Activated naive CD4-positive, alpha-beta T cell treated with anti-CD3 and anti-CD28 coated beads, Interleukin-2, amount 50 U/mL, for 24 hours (primary cell): Measurements from ENCODE around the gene ATP12A.
A peak's percentile ranks its signal among the peaks of the same experiment; 100 is the strongest.

Source experiments
- H3K27ac Mint-ChIP-seq: one replicate; pipeline ENCODE4 v1.8.0; 2021; ENCODE audit warnings: mild to moderate bottlenecking, mixed read lengths
- H3K27me3 Mint-ChIP-seq: one replicate; pipeline ENCODE4 v1.8.0; 2021; ENCODE audit warnings: mixed read lengths
- H3K36me3 Mint-ChIP-seq: one replicate; pipeline ENCODE4 v1.8.0; 2021; ENCODE audit warnings: mixed read lengths
- H3K4me1 Mint-ChIP-seq: one replicate; pipeline ENCODE4 v1.8.0; 2021; ENCODE audit warnings: mixed read lengths
- H3K4me3 Mint-ChIP-seq: one replicate; pipeline ENCODE4 v1.8.0; 2021; ENCODE audit warnings: mild to moderate bottlenecking, mixed read lengths
- H3K9me3 Mint-ChIP-seq: one replicate; pipeline ENCODE4 v1.8.0; 2021; ENCODE audit warnings: mixed read lengths

Gene ATP12A

DNA sequence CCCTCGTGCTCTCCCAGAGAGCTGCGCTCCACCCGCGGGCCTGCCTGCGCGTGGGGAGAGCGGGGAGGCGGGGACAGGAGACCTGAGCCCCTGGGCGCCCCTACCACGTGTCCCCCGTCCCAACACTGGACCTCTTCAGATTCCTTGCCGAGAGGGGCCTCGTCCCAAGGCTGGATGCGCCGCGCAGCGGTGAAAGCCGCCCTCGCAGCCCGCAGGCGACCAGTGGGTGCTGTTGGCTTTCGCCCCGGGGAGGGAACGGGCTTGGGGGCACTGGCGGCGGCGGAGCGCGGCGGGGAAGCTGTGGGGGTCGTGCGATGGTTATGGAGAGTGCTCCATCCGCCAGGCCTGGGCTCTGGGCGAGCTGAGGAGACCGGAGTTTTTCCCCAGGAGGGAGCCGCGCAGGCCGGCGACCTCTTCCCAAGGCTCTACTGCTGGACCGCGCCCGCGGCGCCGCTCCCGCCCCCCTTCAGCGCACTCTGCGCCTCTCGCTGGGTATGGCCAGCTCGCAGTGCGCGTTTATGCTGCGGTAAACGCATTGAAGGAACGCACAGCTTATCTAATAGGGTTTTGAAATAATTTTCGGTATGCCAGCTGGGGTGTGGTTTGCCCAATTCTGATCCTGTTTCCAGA is 66.5 kb downstream of the ATP12A start:
- H3K36me3 Mint-ChIP-seq = no peaks in the 10 kb centered on the region
- H3K27me3 Mint-ChIP-seq = peaks cover 33% of the 10 kb centered on the region
- H3K9me3 Mint-ChIP-seq = no peaks in the 10 kb centered on the region
- no peak overlapping the region for H3K27ac Mint-ChIP-seq
- H3K4me3 Mint-ChIP-seq = no peak overlapping the region
- H3K4me1 Mint-ChIP-seq = peaks cover 9% of the 10 kb centered on the region

DNA sequence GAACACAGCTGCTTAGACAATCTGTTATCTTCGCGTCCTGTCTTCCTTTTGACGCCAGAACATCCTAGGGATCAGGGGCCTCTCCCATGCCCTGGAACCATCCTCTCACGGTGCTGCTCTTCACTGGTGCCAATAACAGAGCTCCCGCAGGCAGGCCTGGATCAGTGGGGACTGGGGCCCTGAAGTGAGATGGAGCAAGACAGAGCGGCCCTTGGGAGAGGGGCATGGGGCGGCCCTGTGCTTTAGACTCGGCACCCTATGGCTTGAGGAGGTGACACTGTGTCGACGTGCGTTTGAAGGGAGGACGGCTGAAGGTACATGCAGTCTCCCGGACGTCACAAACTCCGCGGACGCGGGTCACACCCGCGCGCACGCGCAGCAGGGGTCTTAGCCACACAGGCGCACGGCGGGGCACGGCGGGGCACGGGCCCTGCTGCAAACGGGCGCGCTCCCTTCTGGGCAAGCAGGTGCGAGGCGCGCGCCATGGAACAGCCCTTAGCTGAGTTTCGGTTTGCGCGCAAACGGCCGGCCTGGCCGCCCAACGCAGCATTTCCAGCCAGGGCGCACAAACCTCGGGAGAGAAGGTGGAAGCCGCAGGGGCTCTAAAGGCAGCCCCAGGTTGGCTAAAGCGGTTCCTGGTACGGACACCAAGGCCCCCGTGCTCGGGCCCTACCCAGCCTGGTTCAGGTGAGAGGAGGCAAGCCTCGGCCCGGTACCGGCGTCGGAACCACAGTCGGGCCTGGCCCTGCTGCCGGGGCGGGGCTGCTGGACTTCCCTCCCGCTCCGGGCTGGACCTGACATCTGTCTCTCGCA is 67.2 kb downstream of the ATP12A start:
- Mint-ChIP-seq H3K27ac (no peak overlapping the region), H3K36me3 (no peaks in the 10 kb centered on the region), H3K4me1 (peaks cover 9% of the 10 kb centered on the region)

DNA sequence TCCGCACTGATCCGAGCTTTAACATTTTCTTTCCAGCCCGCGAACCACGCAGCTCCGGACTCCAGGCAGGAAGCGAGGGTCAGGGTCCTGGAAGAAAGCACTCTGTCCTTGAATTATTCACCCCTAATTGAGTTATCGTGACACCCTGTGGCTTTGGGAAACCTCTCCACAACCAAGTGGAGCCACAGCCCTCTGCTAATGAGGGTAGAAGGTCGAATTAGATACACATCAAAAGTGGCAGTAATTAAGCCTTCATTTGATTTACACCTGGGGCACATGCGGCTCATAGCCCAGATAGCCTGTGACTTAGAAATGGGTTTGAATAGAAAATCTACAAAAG is 67.8 kb downstream of the ATP12A start:
- Mint-ChIP-seq H3K4me1 (peaks cover 9% of the 10 kb centered on the region), H3K36me3 (no peaks in the 10 kb centered on the region), H3K4me3 (peak overlapping the region; percentile 45), H3K9me3 (no peaks in the 10 kb centered on the region), H3K27me3 (peaks cover 34% of the 10 kb centered on the region), H3K27ac (no peak overlapping the region)

More for the DNA sequence above, 67.2 kb downstream of the ATP12A start:
- Mint-ChIP-seq H3K4me3 (no peak overlapping the region), H3K9me3 (no peaks in the 10 kb centered on the region), H3K27me3 (peaks cover 34% of the 10 kb centered on the region)

DNA sequence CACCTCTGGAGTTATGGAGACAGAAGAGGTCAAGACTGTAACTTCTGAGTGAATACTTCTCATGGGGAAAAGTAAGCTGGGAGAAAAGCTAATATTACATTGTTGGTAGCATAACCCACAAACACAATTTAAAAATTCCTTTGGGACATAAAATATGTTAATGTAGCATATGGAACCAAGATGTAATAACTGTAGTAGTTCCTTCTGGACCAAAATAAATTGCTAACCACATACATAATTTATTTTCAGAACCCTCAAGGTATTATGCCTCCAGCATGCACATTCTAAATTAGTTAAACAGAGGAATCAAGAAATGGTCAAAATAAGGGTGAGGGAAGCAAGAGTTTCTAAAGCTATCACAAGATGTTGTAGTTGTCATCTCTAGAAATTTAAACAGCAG is 79.0 kb downstream of the ATP12A start:
- H3K27me3 Mint-ChIP-seq = peaks cover 11% of the 10 kb centered on the region
- no peak overlapping the region for H3K27ac Mint-ChIP-seq
- H3K36me3 Mint-ChIP-seq = no peaks in the 10 kb centered on the region
- no peaks in the 10 kb centered on the region for H3K4me1 Mint-ChIP-seq
- H3K4me3 Mint-ChIP-seq = no peak overlapping the region
- H3K9me3 Mint-ChIP-seq = no peaks in the 10 kb centered on the region
